Naive thymus-derived CD4-positive, alpha-beta T cell (primary cell): ENCODE data around the gene LGALS4. TPM values are rescaled to one million over a fixed set of nuclear protein-coding genes. Genes with fewer than 3 reads are reported as not detected.
"Not testable (repeated sequence)": the region's sequence is repeated elsewhere in the genome, so short reads cannot be mapped to it uniquely, and the experiment has no call there.

Experiments used
- ATAC-seq: fragments of 150-1000 bp; cut with Tn5 transposase; 2 replicates; pipeline ENCODE4 v1.10.0; 2021; ENCODE audit warnings: mild to moderate bottlenecking, moderate library complexity
- CTCF ChIA-PET: fragments of 350-600 bp; sonication (Branson Sonifier 250); formaldehyde crosslinking; loops from one replicate; lab custom pipeline; 2021; ENCODE audit warnings: antibody characterized with exemption; lab: Charles Lee
- POLR2A ChIA-PET: fragments of 350-600 bp; sonication (Branson Sonifier 250); formaldehyde crosslinking; loops from one replicate; lab custom pipeline; 2021; ENCODE audit warnings: antibody characterized with exemption, inconsistent platforms; lab: Charles Lee
- DNase-seq, 9 donors: peaks; one replicate each; pipeline versions ENCODE4 v3.0.0 to v3.0.0-alpha.2; 2020 to 2022; ENCODE audit warnings: mixed read lengths in 1 of 9
- H3K27ac ChIP-seq: one replicate; pipeline ENCODE4 v1.7.0; 2013; ENCODE audit warnings: mild to moderate bottlenecking, low read depth, low read length, moderate library complexity
- H3K27me3 ChIP-seq, 2 donors: one replicate each; pipeline ENCODE4 v1.7.0; 2013; ENCODE audit warnings: low read length in 2 of 2, mild to moderate bottlenecking in 2 of 2, moderate library complexity in 2 of 2; ENCODE audit not compliant: control insufficient read depth in 2 of 2, insufficient read depth in 2 of 2
- H3K36me3 ChIP-seq, 3 experiments: 1 replicate in 2 of 3; 2 replicates in 1 of 3; pipeline ENCODE4 v1.7.0; 2013; ENCODE audit warnings: low read length in 3 of 3, mild to moderate bottlenecking in 3 of 3, moderate library complexity in 1 of 3; ENCODE audit not compliant: insufficient read depth in 3 of 3, control insufficient read depth in 2 of 3
- H3K4me1 ChIP-seq, 2 donors: one replicate each; pipeline ENCODE4 v1.7.0; 2013; ENCODE audit warnings: low read length in 2 of 2, mild to moderate bottlenecking in 2 of 2, moderate library complexity in 1 of 2; ENCODE audit not compliant: control insufficient read depth in 2 of 2, insufficient read depth in 2 of 2
- H3K4me3 ChIP-seq: 2 replicates; pipeline ENCODE4 v1.7.0; 2013; ENCODE audit warnings: mild to moderate bottlenecking, low read length
- H3K9me3 ChIP-seq, 3 experiments: 1 replicate in 2 of 3; 2 replicates in 1 of 3; pipeline ENCODE4 v1.7.0; 2013; ENCODE audit warnings: low read length in 3 of 3; ENCODE audit not compliant: control insufficient read depth in 2 of 3
- H3K27ac Mint-ChIP-seq, 9 donors: one replicate each; pipeline ENCODE4 v1.8.0; 2020 to 2022; ENCODE audit warnings: mixed read lengths in 9 of 9, mild to moderate bottlenecking in 8 of 9, moderate library complexity in 5 of 9, inconsistent platforms in 2 of 9
- H3K27me3 Mint-ChIP-seq, 5 donors: one replicate each; pipeline ENCODE4 v1.8.0; 2021 to 2022; ENCODE audit warnings: mixed read lengths in 5 of 5, mild to moderate bottlenecking in 1 of 5
- H3K36me3 Mint-ChIP-seq, 5 donors: one replicate each; pipeline ENCODE4 v1.8.0; 2020 to 2022; ENCODE audit warnings: mixed read lengths in 5 of 5, mild to moderate bottlenecking in 3 of 5, inconsistent platforms in 1 of 5
- H3K4me1 Mint-ChIP-seq, 7 donors: one replicate each; pipeline ENCODE4 v1.8.0; 2020 to 2022; ENCODE audit warnings: mixed read lengths in 7 of 7, mild to moderate bottlenecking in 3 of 7, inconsistent platforms in 1 of 7
- H3K4me3 Mint-ChIP-seq, 10 donors: one replicate each; pipeline ENCODE4 v1.8.0; 2020 to 2022; ENCODE audit warnings: mild to moderate bottlenecking in 10 of 10, mixed read lengths in 10 of 10, moderate library complexity in 6 of 10, inconsistent platforms in 2 of 10
- H3K9me3 Mint-ChIP-seq, 11 donors: one replicate each; pipeline ENCODE4 v1.8.0; 2020 to 2022; ENCODE audit warnings: mixed read lengths in 11 of 11, mild to moderate bottlenecking in 4 of 11, inconsistent platforms in 1 of 11, moderate library complexity in 1 of 11
- intact Hi-C, 2 donors: fragments of 100-400 bp; cut with micrococcal nuclease; formaldehyde crosslinking; loops; one replicate each; pipeline ENCODE4 v1.15.1; 2023
- polyA plus RNA-seq, 2 donors: library from polyadenylated mRNA; unstranded; fragments of 300-500 nt; fragmentation: Illumina TruSeq; gene quantifications; one replicate each; pipeline ENCODE4 v1.2.3, GENCODE V29; 2021
- total RNA-seq, 6 experiments: library from RNA in 5 of 6; stranded (reverse) in 5 of 6; gene quantifications; 1 replicate in 5 of 6; 2 replicates in 1 of 6; pipeline ENCODE4 v1.2.3 and lab custom pipeline; 2021 to 2026

LGALS4 gene
- total and polyA plus RNA-seq, 7 experiments from 2014 or later, result 0.13 to 9.8 (median 5.0) TPM

DNA sequence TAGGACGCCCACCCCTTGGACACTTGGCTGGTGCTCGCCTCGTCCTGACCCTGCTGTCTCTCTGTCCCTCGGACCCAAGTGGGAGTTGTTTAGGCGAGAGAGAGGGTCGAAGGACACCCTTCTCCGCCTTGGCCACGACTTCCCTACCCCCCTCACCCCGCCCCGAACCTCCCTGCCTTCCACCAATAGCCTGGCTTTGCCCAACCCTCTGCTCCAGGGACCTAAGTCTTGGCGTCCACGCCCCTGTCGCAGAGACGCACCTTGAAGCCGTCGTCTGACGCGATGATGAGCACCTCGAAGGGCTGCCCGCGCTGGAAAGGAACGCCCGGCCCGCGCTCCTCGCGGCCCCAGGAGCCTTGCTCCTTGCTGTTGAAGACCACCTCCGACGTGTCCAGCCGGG is 41.2 kb downstream of the LGALS4 start:
- H3K27me3 ChIP-seq, H3K9me3 ChIP-seq, H3K36me3 Mint-ChIP-seq, H3K27ac ChIP-seq, H3K27ac Mint-ChIP-seq, ATAC-seq, H3K4me1 ChIP-seq, H3K27me3 Mint-ChIP-seq, H3K4me3 Mint-ChIP-seq, POLR2A ChIA-PET, DNase-seq, H3K4me3 ChIP-seq, intact Hi-C loops, CTCF ChIA-PET, H3K9me3 Mint-ChIP-seq, H3K36me3 ChIP-seq: not testable (repeated sequence)
- H3K4me1 Mint-ChIP-seq, result peaks cover 0 to 10% (median 7%) of the 10 kb centered on the region in 7 donors

DNA sequence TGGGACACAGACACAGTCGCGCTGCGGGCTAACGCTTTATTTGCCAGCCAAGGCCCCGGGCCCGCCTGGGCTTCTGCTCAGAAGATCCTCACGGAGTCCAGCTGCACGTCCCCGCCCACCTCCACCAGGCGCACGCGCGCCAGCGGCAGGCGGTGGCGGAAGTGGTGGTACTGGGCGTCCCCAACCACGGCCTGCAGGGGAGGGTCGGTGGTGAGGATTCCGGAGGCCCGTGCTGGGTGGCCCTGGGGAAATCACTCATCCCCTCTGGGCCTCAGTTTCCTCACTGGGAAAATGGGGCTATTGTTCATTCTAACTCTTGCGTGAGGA is 41.8 kb downstream of the LGALS4 start:
- CTCF ChIA-PET, H3K4me3 ChIP-seq, H3K36me3 ChIP-seq, H3K9me3 Mint-ChIP-seq, H3K27ac Mint-ChIP-seq, H3K4me3 Mint-ChIP-seq, POLR2A ChIA-PET, H3K4me1 ChIP-seq, H3K27ac ChIP-seq, H3K9me3 ChIP-seq, intact Hi-C loops, H3K27me3 ChIP-seq, DNase-seq, H3K27me3 Mint-ChIP-seq, H3K36me3 Mint-ChIP-seq: not testable (repeated sequence)
- peaks cover 0 to 10% (median 7%) of the 10 kb centered on the region in 7 donors for H3K4me1 Mint-ChIP-seq
- ATAC-seq, result peak; percentile 82

DNA sequence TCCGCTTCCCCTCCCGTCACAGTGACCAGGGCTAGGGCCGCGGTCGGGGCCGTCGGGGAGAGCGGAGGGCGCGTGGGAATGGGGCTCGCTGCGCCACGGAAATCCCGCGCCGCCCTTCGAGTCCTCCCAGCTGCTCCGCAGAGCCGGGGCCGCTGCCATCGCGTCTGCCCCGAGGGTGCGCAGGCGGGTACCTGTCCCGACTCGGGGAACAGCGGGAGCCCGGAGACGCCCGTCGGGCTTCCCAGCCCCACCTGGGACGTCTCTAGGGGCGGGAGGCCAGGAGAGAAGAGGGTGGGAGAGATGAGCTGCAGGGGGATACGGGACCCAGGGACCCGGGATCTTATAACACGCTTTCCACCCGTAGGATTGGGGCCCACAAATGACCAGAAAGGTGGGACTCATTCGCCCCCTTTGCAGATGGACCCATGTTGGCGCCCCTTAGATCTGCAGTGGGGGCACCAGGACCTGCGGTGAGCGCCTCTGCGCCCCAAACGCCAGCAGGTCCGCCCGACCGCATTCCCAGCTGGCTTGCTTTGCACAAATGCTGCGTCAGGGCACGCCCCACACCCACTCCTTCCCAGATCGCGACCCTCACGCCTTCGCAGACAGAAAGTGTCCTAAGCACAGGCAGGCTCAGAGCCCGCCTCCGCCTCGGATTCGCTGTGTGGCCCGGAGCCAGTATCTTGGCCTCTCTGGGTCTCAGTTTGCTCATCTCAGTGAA is 42.4 kb downstream of the LGALS4 start:
- H3K4me1 ChIP-seq, intact Hi-C loops, H3K36me3 Mint-ChIP-seq, H3K9me3 ChIP-seq, DNase-seq, H3K36me3 ChIP-seq, H3K27ac ChIP-seq, H3K27ac Mint-ChIP-seq, H3K27me3 ChIP-seq, H3K9me3 Mint-ChIP-seq, H3K27me3 Mint-ChIP-seq: not testable (repeated sequence)
- peak overlapping the region; percentile 33 for H3K4me3 ChIP-seq
- ATAC-seq, result peak; percentile 7
- ChIA-PET CTCF (interaction anchor here (0.9 to 1.3 kb wide), 5 partner anchors 10 to 160 kb away, joined by 3 to 8 read pairs (median 4); partner anchors contain the start of genes MRPS12, NFKBIB, SARS2 and SIRT2), POLR2A (interaction anchor here (0.5 to 1.9 kb wide), 11 partner anchors 33 to 367 kb away, joined by 3 to 8 read pairs (median 6); partner anchors contain the start of genes ECH1, FAM98C, HNRNPL and MRPS12)
- H3K4me1 Mint-ChIP-seq, result peaks cover 0 to 10% (median 7%) of the 10 kb centered on the region in 7 donors
- peak overlapping the region in 4 of 10 donors; percentile 62 to 74 (median 67) for H3K4me3 Mint-ChIP-seq

DNA sequence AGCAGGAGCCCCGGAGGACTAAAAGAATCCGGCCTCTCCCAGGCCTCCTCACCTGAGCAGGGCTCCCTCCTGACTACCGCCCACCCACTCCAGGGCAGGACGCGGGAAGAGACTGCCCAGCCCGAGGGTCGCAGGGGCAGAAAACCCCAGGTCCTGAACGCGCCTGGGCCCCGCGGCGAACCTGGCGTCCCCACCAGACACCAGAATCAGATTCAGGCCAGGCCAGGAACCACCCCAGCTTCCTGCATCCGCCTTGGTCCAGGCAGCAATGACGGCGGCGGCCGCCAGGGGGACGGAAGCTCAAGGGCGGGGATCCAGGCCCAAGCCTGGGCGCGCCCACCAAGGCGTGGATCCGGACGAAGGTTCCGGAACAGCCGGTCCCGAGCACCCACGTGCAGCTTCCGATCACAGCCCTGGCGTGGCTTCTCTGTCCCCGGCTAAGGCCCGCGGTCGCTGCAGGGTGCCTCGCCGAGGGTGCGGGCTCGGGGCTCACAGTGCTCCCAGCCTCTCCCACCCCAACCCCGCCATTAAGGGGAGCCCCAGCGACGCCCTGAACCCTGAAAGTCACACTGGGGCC is 43.0 kb downstream of the LGALS4 start:
- Histone ChIP-seq H3K9me3 (no peaks in the 10 kb centered on the region), H3K27ac (peak overlapping the region; percentile 52), H3K4me3 (peak overlapping the region; percentile 33), H3K4me1 (peaks cover 0 to 5% of the 10 kb centered on the region in 2 donors), H3K27me3 (no peaks in the 10 kb centered on the region), H3K36me3 (no peaks in the 10 kb centered on the region)
- intact Hi-C loops, result loop anchor here (2.0 to 5.0 kb wide), 8 partner anchors 19 to 161 kb away; partner anchors contain the start of genes ECH1 (in 2 of the 2), LGALS7B (in 1 of the 2), MRPS12 (in 1 of the 2) and SARS2 (in 1 of the 2)
- DNase-seq, result peak; percentile 81 to 97 (median 86)
- CTCF ChIA-PET, result interaction anchor here (0.6 to 1.3 kb wide), 11 partner anchors 9 to 375 kb away, joined by 3 to 8 read pairs (median 3); partner anchors contain the start of genes MRPS12, NFKBIB, SARS2 and SIRT2
- Mint-ChIP-seq H3K4me3 (peak overlapping the region; percentile 30 to 74 (median 61)), H3K27ac (peak overlapping the region; percentile 56 to 90 (median 83)), H3K4me1 (peaks cover 0 to 10% (median 6%) of the 10 kb centered on the region in 7 donors), H3K27me3 (no peaks in the 10 kb centered on the region), H3K9me3 (no peaks in the 10 kb centered on the region), H3K36me3 (no peaks in the 10 kb centered on the region)
- POLR2A ChIA-PET, result interaction anchor here (0.5 to 1.9 kb wide), 18 partner anchors 13 to 367 kb away, joined by 3 to 8 read pairs (median 5); partner anchors contain the start of genes ECH1, FAM98C, HNRNPL and MRPS12
- ATAC-seq, result peak; percentile 93

DNA sequence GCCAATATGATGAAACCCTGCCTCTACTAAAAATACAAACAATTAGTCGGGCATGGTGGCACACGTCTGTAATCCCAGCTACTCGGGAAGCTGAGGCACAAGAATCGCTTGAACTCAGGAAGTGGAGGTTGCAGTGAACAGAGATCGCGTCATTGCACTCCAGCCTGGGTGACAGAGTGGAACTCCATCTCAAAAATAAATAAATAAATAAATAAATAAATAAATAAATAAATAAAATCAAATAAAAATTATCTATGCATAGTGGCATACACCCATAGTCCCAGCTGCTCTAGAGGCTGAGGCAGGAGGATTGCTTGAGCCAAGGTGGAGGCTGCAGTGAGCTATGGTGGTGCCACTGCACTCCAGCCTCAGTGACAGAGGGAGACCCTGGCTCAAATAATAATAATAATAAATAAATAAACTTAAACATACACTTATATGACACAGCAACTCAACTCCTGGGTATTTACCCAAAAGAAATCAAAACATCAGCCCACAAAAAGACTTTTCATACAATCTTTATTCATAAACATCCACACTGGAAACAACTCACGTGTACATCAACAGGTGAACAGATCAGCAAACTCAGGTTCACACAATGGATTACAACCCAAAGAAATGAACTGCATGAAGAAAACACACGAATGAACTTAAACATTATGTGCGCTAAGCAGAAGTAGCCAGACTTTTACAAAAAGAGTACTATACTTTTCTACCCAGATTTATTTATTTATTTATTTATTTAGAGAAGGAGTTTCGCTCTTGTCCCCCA is 46.3 kb downstream of the LGALS4 start:
- CTCF ChIA-PET, result no interaction called here
- H3K4me3 Mint-ChIP-seq, result no peak overlapping the region
- H3K4me1 Mint-ChIP-seq, result peaks cover 0 to 10% (median 6%) of the 10 kb centered on the region in 7 donors
- intact Hi-C loops, result loop anchor here in 1 of 2 donors (5.0 kb wide), 1 partner anchor 66 kb away; the partner anchor contains the start of gene ECH1
- POLR2A ChIA-PET, result no interaction called here
- H3K27me3 ChIP-seq, result no peaks in the 10 kb centered on the region
- H3K36me3 ChIP-seq, result no peaks in the 10 kb centered on the region
- no peak for ATAC-seq
- peaks cover 0 to 5% of the 10 kb centered on the region in 2 donors for H3K4me1 ChIP-seq
- H3K36me3 Mint-ChIP-seq, result no peaks in the 10 kb centered on the region
- H3K27ac Mint-ChIP-seq, result peak overlapping the region in 1 of 9 donors; percentile 28
- H3K27ac ChIP-seq, result no peak overlapping the region
- DNase-seq, result no peak
- no peaks in the 10 kb centered on the region for H3K9me3 Mint-ChIP-seq
- peaks cover 0 to 3% (median 0%) of the 10 kb centered on the region in 5 donors for H3K27me3 Mint-ChIP-seq
- H3K4me3 ChIP-seq, result no peak overlapping the region
- no peaks in the 10 kb centered on the region for H3K9me3 ChIP-seq

DNA sequence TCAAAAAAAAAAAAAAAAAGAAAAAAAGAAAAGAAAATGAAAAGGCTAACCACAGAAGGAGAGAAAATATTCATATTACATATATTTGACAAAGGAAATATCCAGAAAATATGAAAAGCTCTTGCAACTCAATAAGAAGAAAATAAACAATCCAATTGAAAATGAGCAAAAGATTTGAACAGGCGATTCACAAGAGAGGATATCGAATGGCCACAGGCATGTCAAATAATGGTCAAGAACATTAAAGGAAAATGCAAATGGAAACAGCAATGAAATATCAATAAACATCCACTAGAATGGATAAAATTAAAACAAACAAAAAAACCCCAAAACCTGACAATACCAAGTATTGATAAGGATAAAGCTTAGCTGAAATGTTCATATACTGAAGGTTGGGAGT is 47.5 kb downstream of the LGALS4 start:
- ChIA-PET POLR2A (no interaction called here), CTCF (no interaction called here)
- H3K4me3 ChIP-seq, result no peak overlapping the region
- H3K27me3 Mint-ChIP-seq, result peaks cover 0 to 5% (median 0%) of the 10 kb centered on the region in 5 donors
- no peak overlapping the region for H3K4me3 Mint-ChIP-seq
- no peaks in the 10 kb centered on the region for H3K36me3 ChIP-seq
- no peaks in the 10 kb centered on the region for H3K9me3 Mint-ChIP-seq
- peaks cover 0 to 10% (median 6%) of the 10 kb centered on the region in 7 donors for H3K4me1 Mint-ChIP-seq
- H3K27ac ChIP-seq, result no peak overlapping the region
- no peaks in the 10 kb centered on the region for H3K36me3 Mint-ChIP-seq
- DNase-seq (no peak), ATAC-seq (no peak)
- no peaks in the 10 kb centered on the region for H3K9me3 ChIP-seq
- intact Hi-C loops, result loop anchor here in 1 of 2 donors (5.0 kb wide), 1 partner anchor 67 kb away; the partner anchor contains the start of gene ECH1
- H3K4me1 ChIP-seq, result peaks cover 0 to 5% of the 10 kb centered on the region in 2 donors
- H3K27me3 ChIP-seq, result no peaks in the 10 kb centered on the region
- H3K27ac Mint-ChIP-seq, result no peak overlapping the region
